HG03045 (cell line): Measurements from ENCODE around the gene CRACR2B.

ENCODE experiments used
- ATAC-seq: cut with Tn5 transposase; IDR thresholded peaks from one replicate; pipeline ENCODE4 v1.9.1; 2021; ENCODE audit warnings: mild to moderate bottlenecking, moderate library complexity; ENCODE audit not compliant: unreplicated experiment

The CRACR2B gene

DNA sequence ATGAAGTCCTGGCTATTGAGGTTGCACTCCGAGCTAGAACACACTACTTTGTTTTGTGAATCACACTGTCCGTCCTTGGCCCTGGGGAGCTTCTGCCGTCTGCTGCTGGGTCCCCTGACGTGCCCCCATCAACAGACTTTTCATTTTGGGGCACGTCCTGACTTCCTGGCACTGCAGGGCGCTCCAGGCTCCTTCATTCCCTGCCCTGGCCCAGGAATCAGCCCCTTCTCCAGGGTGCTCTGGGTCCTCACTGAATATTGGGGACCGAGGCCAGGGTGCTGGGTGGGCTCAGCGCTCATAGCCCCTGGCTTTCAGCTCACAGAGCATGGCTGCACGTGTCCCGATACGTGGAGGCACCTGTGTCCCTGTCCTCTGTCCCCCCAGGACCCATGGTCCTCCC lies 37.2 kb downstream of the CRACR2B start:
- ATAC-seq: no peak

DNA sequence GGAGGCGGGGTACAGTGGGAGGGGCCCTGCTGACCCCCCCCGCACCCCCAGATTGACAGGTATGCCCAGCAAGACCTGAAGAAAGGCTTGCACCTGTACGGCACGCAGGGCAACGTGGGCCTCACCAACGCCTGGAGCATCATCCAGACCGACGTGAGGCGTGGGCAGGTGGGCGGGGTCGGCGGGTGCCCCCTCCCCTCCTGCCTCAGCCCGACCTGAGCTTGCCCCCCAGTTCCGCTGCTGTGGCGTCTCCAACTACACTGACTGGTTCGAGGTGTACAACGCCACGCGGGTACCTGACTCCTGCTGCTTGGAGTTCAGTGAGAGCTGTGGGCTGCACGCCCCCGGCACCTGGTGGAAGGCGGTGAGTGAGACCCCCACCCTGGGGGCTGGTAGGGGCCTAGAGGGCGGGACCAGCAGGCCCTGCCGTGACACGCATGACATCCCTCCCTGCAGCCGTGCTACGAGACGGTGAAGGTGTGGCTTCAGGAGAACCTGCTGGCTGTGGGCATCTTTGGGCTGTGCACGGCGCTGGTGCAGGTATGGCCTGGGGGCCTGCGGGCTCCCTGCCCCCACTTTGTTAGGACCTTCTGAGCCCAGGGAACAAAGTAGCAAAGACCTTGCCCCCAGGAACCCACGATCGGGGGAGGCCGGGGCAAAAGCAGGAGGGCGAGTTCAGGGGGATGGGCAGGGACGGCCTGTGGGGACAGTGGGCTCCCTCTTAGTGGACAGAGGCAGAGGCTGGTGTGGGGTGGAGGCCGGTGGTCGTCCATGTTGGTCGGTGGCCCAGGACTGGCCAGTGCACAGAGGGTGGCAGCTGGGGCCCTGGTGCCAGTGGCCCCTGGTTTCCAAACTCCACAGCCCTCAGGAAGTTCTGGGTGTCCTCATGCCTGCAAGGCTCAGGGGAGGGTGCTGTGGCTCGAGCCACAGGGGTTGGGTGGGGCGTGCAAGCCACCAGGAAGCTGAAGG lies 38.0 kb downstream of the CRACR2B start:
- ATAC-seq: no peak

DNA sequence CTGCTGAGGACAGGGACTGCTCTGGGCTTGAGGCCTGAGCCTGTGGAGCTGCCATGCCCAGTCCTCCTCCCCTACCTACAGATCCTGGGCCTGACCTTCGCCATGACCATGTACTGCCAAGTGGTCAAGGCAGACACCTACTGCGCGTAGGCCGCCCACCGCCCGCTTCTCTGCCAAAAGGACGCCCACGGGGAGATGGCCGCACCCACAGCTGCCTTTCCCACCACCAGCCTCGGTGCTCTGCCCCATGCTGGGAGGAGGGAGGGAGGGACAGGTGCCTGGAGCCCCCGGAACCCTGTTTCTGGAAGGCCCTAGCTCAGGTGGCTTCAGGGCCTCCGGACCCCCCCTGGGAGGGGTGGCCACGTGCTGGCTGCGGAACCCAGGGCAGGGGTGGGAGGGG lies 38.8 kb downstream of the CRACR2B start:
- ATAC-seq: no peak

DNA sequence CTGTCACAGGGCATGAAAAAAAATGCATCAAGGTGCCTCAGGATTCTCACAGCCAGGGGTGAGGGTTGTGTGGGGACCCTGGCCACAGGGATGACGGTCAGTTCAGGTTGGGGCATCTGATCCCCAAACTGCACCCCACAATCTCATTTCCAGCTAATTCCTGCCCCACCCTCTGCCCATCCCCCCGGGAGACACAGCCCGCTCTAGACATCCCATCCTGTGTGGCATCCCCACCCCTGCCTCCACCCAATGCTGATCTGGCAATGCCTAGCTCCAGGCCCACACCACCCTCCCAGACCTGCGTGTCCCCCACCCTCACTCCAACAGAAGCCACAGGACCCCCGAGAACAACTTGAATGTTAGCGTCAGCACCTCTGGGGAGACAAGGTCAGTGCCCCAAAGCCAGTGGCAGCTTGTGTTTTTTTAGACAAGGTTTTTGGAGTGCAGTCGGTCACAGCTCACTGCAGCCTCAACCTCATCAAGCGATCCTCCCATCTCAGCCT lies 40.2 kb downstream of the CRACR2B start:
- ATAC-seq: no peak

DNA sequence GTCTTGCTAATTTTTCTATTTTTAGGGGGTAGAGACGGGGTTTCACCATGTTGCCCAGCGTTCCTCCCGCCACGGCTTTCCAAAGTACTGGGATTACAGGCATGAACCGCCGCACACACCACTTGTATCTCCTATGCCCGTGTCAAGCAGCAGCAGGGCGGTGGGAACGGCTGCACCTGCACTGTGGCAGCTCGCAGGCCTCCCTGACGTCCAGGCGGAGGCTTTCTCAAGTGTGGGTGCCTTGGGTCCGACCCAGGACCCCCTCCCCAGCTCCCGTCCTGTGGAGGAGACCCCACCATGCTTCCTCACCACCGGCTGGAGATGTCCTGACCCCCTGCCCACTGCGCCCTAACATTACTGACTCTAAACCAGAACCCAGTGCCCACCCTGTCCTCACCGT lies 40.7 kb downstream of the CRACR2B start:
- no peak for ATAC-seq

DNA sequence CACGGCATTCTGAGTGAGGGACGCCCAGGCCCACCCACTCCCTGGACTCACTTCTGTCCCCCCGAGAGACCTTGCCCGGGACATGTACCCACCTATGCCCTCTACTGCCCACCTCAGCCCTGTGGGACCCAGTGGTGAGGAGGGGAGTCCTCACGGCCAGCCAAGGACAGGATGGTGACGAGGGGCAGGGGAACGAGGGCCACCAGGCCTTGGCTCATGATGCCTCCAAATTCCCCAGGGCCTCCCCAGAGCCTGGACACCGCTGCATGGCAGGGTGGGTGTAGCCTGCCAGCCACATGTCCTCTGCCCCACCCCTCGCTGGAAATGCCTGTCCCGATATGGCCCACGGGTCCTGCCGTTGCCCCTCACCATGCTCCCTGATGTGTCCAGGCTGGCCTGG lies 41.1 kb downstream of the CRACR2B start:
- no peak for ATAC-seq

DNA sequence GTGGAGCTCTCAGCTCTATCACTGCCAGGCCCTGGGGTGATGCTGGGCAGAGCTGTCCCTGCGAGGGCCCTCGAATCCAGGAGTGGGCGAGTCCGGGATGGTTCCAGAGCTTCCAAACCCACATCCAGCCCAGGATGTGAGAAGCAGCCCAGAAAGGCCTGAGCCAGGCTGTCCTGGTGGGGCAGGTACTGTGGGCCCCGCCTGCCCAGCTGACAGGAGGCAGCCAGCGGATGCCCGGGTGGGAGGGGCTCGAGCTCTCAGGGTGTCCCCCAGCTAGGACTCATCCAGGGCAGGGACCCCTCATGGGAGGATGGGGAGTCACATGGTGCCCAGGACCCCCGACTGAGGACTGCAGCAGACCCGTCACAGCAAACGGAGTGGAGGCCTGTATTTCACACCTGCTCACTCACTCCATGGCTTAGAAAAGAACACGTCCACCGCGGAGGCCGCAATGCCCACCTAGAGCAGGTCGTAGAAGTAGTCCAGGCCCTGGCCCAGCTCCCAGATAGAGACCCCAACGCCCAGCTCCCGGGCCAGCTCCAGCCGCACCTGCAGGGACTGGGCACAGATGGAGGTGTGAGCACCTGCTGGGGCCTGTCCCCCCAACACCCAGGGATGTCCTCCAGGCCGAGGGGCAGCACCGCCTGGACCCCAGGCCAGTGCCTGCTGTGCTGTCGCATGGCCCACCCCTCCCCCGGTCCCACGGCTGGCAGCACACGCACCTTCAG lies 41.8 kb downstream of the CRACR2B start:
- no peak for ATAC-seq

DNA sequence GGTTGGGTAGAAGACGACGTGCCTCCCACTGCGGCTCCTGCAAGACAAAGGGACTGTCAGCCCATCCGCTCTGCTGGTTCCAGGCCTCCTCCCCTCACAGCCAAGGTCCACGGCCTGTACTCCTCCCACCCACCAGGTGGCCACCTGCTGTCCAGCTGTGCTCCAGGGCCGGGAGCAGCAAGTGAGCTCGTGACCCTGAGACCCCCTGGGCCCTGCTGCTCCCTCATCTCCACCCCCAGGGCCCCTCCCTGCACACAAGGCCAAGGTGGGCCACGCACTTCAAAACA lies 42.4 kb downstream of the CRACR2B start:
- no peak for ATAC-seq

DNA sequence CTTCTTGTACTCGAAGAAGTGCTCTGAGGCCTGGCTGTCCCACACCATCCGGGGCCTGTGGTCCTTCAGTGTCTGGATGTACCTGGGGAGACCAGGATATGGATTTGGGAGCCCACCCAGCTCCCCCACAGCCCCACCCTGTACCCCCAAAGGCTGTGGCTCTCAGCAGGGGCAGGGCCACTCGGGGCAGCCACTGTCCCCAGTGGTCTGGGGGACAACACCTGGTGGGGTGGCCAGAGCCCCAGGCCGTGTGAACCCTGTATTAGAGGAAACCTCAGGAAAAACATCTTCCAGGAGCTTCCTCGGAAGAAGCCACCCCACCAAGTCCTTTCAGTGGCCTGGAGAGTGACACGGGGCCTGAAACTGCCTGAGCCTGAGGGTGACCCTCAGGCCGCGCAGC lies 42.7 kb downstream of the CRACR2B start:
- ATAC-seq: no peak

DNA sequence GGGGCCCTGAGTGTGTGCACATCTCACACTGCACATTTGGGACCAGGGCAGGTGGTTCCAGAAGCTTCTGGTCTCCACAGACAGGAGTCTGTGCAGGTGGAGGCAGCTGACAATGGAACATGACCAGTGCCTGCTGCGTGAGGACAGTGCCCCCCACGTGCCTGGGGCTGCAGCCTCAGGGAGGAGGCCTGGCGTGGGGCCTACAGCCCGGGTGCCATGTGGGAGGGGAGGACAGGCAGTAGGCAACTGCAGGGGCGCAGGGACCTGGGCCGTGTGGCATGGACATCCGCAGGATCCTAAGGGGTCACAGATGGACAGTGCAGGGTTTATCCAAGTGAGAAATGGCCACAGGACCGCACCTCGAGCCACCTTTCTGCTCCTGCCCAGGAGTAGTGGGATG lies 43.8 kb downstream of the CRACR2B start:
- no peak for ATAC-seq

DNA sequence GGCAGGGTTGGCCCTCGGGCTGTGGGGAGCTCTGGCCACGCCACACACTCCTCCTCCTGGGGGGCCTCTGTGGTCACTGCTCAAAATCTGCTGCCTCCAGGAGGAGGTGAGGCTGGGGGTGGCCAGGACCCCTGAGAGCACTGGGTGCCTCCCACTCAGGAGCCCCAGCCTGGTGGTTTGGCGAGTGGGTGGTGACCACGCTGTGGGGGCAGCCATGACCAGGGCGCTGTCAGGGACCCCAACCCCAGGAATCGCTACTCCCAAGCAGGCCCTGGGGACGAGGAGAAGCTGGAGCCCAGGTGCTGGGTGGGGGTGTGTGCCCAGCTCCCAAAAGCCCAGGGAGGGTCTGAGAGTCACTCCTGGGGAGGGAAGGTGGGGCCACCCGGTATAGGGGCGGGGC lies 45.1 kb downstream of the CRACR2B start:
- ATAC-seq: no peak

DNA sequence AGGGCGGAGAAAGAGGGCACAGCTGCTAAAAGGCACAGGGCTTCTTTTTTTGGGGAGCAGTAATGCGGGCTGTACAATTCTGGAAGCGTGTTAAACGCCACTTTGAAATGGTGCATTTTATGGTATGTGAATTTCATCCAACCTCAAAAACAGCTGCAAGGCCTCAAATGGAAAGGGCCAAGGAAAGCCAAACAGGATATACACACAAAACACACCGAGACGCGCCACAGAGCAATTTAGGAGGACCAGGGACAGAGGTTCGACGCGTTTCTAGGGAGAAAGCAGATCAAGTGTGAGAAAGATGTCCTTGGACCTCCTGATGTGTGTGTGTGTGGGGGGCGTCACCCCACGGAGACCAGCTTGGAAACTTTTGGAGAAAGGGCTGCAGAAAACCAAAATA lies 46.0 kb downstream of the CRACR2B start:
- no peak for ATAC-seq

DNA sequence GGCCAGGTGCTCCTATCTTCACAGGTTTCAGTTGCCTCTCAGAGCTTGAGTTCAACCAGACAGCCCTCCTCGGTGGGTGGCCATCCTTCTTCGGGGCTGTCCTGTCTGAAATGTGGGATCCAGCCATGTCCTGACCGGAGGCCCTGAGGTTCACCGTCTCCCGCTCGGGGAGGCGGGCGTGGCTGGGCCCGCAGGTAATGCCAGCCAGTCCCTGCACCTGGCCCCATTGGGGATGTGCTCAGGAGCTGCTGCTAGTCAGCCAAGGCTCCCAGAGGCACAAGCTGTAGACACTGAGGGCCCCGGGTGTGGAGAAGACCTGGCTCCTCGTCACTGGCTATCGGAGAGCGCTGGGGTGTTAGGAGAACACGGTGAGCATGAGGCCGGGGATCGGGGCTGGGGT lies 47.5 kb downstream of the CRACR2B start:
- no peak for ATAC-seq

DNA sequence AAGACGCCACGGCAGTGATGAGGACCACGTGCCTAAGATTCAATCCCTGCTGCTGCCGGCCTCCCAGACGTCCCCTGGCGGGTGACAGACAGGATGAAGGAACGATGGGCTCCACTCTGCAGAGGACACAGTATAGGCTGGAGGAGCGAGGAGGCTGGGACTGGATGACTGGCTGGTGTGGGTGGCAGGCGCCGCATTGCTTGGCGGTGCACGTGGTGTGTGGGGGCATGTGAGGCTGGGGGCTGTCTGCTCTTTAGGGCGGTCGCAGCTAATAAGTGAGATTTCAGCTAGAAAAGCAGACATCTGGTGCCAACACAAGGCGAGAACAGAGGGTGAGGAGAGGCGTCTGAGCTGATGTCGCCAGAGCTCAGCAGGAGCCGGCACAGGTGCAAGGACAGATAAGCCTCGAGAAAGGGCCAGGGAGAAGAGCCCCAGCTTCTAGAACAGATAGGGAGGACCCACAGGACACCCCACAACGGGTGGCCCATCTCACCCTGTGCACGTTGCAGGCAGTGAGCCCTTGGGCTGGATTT lies 48.1 kb downstream of the CRACR2B start:
- no peak for ATAC-seq

DNA sequence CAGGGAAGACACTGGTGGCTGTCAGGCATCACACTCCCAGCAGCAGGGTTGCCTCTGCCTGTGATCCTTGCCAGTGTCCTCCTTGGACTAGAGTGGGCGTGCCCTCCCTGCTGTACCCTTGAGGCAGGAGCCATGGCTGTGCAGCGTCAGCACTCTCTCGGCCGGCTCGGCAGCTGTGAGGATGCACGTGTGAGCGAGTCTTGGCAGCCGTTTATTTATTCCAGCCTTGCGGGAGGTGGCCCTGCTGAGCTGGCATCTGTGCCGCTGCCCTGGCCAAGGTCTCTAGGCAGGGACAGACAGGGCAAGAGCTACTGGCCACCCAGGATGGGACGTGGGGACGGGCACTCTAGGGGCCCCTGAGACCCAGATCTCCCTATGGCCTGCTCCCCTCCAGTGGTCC lies 48.8 kb downstream of the CRACR2B start:
- ATAC-seq: no peak

DNA sequence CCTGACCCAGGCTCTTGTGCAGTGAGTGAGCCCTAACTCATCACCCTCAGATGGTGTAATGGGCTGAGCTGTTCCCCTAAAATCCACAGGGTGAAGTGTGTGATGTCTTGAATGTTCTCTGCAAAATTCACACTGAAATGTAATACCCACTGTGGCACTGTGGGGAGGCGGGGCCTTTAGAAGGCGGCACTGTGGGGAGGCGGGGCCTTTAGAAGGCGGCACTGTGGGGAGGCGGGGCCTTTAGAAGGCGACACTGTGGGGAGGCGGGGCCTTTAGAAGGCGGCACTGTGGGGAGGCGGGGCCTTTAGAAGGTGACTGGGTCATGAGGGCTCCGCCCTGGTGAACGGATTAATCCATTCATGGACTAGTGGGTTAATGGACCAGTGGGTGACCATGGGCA lies 49.8 kb downstream of the CRACR2B start:
- no peak for ATAC-seq

DNA sequence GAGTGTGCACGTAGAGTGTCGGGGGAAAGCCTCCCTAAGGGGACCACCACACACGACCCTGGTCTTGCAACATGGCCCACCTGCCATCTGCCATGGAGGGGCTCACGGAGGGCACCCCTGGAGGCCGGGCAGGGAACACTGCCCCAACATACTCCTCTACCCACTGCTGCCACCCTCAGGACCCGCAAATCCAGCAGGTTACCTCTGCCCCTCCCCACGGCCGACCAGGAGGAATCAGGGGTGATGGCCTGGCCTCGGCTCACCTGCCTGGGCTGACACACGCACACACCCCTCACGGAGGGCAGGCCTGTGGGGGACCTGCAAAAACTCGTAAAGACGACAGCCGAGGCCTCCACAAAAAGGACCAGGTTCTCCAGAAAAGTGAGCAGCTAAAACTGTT lies 52.7 kb downstream of the CRACR2B start:
- ATAC-seq: no peak
